AG04449 (cell line): ENCODE data around the gene RBL2.

Experiments used
- CTCF ChIA-PET: fragments of 350-600 bp; formaldehyde crosslinking; extraction: SDS; loops from one replicate; lab custom pipeline; 2021; ENCODE audit warnings: antibody characterized with exemption; lab: Yijun Ruan, JAX
- POLR2A ChIA-PET: fragments of 400-600, 350-600 bp; formaldehyde crosslinking; extraction: SDS; loops from one replicate; lab custom pipeline; 2020; ENCODE audit warnings: antibody characterized with exemption, inconsistent platforms; lab: Yijun Ruan, JAX
- DNase-seq: peaks from one replicate; pipeline ENCODE4 v3.0.0-alpha.2; 2010; ENCODE audit warnings: low read depth, low spot score
- H3K4me3 ChIP-seq: 2 replicates; pipeline ENCODE4 v1.5.1; 2011; ENCODE audit warnings: low read depth, mild to moderate bottlenecking, control low read depth, low read length
- TF ChIP-seq, protein P1 (sequence below): IDR thresholded peaks from one replicate; pipeline ENCODE4 v1.5.1; 2011; ENCODE audit warnings: mild to moderate bottlenecking, moderate library complexity, low read length, control low read depth, inconsistent platforms; ENCODE audit not compliant: insufficient read depth; ENCODE audit errors: missing control alignments

Gene RBL2

DNA sequence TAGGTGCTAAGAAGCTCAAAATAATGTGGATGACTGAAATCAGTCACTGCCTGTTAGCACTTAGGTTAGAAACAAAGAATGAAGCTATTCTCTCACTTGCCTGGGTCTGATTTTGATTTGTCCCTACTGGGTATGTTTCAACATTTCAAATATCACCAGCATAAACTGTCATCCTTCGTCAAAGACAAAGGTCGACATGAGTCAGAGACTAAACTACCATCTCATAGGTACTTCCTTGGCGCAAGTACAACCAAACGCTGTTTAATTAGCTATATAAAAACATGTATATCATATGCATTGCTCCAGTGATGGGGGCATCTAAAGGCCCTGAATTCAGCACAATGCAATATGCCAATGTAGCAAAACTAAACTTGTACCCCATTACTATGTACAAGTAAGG is 64.7 kb downstream of the RBL2 start:
- POLR2A ChIA-PET = no interaction called here
- TF ChIP-seq, protein P1, sequence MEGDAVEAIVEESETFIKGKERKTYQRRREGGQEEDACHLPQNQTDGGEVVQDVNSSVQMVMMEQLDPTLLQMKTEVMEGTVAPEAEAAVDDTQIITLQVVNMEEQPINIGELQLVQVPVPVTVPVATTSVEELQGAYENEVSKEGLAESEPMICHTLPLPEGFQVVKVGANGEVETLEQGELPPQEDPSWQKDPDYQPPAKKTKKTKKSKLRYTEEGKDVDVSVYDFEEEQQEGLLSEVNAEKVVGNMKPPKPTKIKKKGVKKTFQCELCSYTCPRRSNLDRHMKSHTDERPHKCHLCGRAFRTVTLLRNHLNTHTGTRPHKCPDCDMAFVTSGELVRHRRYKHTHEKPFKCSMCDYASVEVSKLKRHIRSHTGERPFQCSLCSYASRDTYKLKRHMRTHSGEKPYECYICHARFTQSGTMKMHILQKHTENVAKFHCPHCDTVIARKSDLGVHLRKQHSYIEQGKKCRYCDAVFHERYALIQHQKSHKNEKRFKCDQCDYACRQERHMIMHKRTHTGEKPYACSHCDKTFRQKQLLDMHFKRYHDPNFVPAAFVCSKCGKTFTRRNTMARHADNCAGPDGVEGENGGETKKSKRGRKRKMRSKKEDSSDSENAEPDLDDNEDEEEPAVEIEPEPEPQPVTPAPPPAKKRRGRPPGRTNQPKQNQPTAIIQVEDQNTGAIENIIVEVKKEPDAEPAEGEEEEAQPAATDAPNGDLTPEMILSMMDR = no peak

DNA sequence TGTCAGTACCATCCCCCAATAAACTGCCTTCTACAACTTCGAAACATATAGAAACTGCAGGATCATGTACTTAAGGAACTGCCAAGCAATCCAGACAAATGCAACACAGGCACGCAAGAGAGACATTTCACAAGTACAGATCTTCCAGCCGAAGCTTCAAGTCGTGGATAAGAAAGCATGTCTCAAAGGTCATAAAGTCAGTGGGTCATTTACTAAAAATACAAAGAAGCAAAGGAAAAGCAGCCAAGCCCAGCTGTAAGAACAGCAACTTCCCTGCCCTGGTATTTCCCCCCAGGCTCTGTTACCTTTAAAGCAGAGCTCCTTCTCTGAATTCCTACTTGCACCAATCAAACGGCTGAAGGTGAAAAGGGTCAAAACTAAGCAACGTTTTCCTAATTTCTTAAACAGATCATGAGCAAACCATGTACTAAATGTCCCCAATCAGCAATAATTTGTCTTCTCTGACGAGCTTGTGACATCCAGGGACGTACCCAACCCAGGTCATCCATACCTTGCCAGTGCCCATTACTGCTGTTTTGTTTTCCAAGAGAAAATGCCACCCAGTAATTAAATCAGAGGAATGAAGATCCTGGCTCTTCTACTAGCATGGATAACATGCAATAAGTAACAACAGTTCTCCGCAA is 67.1 kb downstream of the RBL2 start:
- TF ChIP-seq, protein P1 = no peak
- POLR2A ChIA-PET = no interaction called here
- CTCF ChIA-PET = interaction anchor here (0.8 kb wide), 1 partner anchor 9 kb away, joined by 4 read pairs; no protein-coding TSS in a partner anchor
- DNase-seq = no peak
- peak overlapping the region; percentile 83; the same call in 1 of the 2 replicates for H3K4me3 ChIP-seq

More for the DNA sequence above, 64.7 kb downstream of the RBL2 start:
- CTCF ChIA-PET = interaction anchor here (1.2 to 2.1 kb wide), 2 partner anchors 11 to 13 kb away, joined by 3 to 8 read pairs; no protein-coding TSS in a partner anchor
- no peak for DNase-seq
- H3K4me3 ChIP-seq = no peak overlapping the region

DNA sequence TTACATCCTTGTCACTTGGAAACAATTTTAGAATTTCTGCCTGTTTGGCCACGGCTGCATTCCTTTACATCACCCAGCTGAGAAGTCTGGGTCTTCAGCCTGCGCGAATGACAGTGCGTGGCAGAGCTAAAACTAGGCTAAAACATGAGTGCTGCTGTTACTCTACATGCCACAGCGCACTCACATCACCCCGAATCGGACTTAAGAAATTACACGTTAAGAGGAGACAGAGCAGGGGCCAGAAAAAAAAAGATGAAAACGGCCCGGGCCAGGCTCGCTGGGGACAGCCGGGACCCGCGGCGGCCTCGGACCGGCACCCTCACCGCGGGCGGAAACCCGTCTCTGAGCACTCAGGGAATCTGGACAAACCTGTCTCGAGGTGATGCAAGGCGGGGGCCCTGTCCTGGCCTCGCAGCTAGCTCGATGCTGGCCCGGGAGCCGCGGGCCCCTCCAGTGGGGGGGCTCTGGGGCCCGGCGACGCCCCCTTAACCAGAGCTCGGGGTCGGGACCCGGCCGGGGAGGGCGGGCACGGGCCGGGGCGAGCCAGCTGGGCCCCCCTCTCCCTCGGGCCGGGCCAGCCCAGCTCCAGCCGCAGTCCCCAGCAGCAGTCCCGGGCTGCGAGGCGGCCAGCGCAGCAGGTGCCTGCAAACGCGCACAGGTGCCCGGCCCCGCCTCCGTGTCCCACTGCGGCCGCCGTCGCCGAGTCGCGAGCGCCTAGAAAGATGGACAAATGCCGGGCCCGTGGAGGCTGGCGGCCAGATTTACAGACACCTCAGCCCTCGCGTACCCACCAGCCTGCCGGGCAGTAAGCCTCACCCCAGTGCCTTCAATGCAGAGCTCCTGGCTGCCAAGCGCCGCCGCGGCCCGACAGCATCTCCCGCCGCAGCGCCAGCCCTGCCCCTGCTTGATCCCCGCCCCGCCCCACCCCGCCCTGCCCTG is 68.3 kb downstream of the RBL2 start, which contains the start of gene AKTIP:
Gene AKTIP (minus strand): TSS at position 879 of the 939 bp plus-strand sequence. CDS start 2,950 bp downstream, outside the sequence.
- POLR2A ChIA-PET = interaction anchor here (0.6 to 1.2 kb wide), 3 partner anchors 287 to 1468 kb away, joined by 3 to 4 read pairs (median 3); no protein-coding TSS in a partner anchor
- peak within 1 kb of the TSS; percentile 83 for H3K4me3 ChIP-seq
- DNase-seq = no peak
- CTCF ChIA-PET = interaction anchor here (1.3 kb wide), 1 partner anchor 57 kb away, joined by 3 read pairs; no protein-coding TSS in a partner anchor
- TF ChIP-seq, protein P1 = no peak

DNA sequence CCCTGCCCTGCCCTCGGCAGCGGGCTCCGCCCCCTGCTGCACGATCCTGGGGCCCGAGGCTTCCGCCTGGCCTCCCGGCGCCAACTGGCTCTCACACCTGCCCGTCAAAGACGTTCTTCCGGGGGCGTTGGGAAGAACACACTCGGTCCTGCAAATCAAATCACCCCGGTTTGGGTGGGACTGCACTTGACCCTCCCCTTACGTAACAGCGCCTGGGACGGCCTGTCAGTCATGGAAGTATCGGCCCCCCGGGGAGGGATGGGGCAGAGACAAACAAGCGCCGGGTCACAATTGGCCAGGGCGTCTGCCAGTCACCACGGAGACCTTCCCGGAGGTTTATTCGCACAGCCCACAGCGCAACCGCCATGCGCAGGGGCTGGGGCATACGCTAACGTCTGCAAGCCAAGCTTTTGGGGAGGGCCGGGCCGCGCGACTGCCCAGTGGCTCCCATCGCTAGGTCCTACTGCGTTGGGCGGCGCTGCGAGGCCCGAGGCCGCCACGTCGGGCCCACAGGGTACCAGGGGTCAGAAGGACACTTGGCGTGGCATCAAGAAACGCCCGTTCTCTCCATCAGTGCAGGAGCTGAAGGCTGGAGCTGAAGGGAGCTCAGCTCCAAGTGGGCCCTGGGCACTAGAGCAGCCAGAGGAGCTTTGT is 69.1 kb downstream of the RBL2 start:
- peak overlapping the region; percentile 83 for H3K4me3 ChIP-seq
- DNase-seq = peak; percentile 100
- POLR2A ChIA-PET = interaction anchor here (0.6 to 1.2 kb wide), 3 partner anchors 286 to 1425 kb away, joined by 3 read pairs; no protein-coding TSS in a partner anchor
- TF ChIP-seq, protein P1 = no peak
- CTCF ChIA-PET = interaction anchor here (1.3 kb wide), 1 partner anchor 58 kb away, joined by 3 read pairs; no protein-coding TSS in a partner anchor

DNA sequence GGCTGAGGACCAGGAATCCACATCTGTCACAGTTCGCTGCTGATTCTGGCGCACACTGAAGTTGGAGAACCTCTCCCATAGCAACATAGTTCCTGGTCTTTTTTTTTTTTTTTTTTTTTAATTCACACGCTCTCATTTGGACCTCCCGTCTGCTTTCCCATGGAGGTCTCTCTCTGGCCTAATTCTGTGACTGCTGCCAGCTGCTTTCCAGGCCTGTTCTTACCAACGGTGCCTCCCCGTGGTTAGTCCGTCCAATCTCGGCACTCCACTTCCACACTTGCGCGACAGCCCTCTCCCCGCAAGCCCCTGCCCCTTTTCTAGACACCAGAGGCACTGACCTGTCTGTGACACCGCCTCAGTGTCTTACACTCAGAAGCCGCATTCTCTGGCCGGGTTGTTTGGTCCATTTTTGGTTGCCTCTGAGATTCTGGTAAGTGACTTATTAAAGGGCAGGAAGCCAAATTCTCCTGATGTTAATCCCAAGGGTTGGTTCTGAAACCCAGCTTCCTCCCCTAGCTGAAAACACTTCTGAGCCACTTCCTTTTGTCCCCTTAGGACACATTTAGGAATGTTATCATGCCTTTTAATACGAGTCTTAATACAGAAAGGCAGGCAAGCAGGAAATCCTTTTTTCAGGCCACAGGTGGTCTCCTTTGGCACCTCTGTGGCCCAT is 69.9 kb downstream of the RBL2 start:
- TF ChIP-seq, protein P1 = no peak
- peak overlapping the region; percentile 66 for H3K4me3 ChIP-seq
- DNase-seq = no peak
- POLR2A ChIA-PET = interaction anchor here (0.6 to 1.2 kb wide), 3 partner anchors 413 to 1425 kb away, joined by 3 read pairs; no protein-coding TSS in a partner anchor
- CTCF ChIA-PET = interaction anchor here (1.3 kb wide), 1 partner anchor 12 kb away, joined by 3 read pairs; no protein-coding TSS in a partner anchor
